ENCODE results near the gene TEAD2.

TEAD2 gene

GRCh38 chr19:49362048-49362928 is at the start of gene TEAD2:
Gene TEAD2 (minus strand): TSS chr19:49362416. CDS start chr19:49360075, 2,341 bp downstream.
- Histone ChIP-seq H3K36me3 (ENCODE audit: control insufficient read depth in 1 of 2, insufficient read depth in 2 of 2, low read length in 2 of 2) (peaks cover 0 to 4% of the 10 kb centered on the region in 2 donors), H3K4me3 (ENCODE audit: low read depth in 1 of 2, low read length in 2 of 2) (peak within 1 kb of the TSS; percentile 70 to 80), H3K27ac (ENCODE audit: low read length) (peak within 1 kb of the TSS; percentile 87), H3K9me3 (ENCODE audit: control insufficient read depth in 1 of 2, low read length in 2 of 2) (no peaks in the 10 kb centered on the region), H3K4me1 (ENCODE audit: control insufficient read depth in 1 of 2, insufficient read depth in 2 of 2, low read length in 2 of 2) (peaks cover 0 to 14% of the 10 kb centered on the region in 2 donors), H3K27me3 (ENCODE audit: low read depth, low read length) (no peaks in the 10 kb centered on the region)

- H3K27me3 ChIP-seq (ENCODE audit: low read depth, low read length): peaks cover 5% of the 10 kb centered on the region
- H3K9me3 ChIP-seq (ENCODE audit: control insufficient read depth in 1 of 2, low read length in 2 of 2): no peaks in the 10 kb centered on the region
- H3K36me3 ChIP-seq (ENCODE audit: control insufficient read depth in 1 of 2, insufficient read depth in 2 of 2, low read length in 2 of 2): no peaks in the 10 kb centered on the region
- no peak overlapping the region for H3K4me3 ChIP-seq (ENCODE audit: low read depth in 1 of 2, low read length in 2 of 2)
- H3K27ac ChIP-seq (ENCODE audit: low read length): no peak overlapping the region
- no peaks in the 10 kb centered on the region for H3K4me1 ChIP-seq (ENCODE audit: control insufficient read depth in 1 of 2, insufficient read depth in 2 of 2, low read length in 2 of 2)
Measured at GRCh38 chr19:49411681-49412326, 49.6 kb upstream of the TEAD2 start.

DNA sequence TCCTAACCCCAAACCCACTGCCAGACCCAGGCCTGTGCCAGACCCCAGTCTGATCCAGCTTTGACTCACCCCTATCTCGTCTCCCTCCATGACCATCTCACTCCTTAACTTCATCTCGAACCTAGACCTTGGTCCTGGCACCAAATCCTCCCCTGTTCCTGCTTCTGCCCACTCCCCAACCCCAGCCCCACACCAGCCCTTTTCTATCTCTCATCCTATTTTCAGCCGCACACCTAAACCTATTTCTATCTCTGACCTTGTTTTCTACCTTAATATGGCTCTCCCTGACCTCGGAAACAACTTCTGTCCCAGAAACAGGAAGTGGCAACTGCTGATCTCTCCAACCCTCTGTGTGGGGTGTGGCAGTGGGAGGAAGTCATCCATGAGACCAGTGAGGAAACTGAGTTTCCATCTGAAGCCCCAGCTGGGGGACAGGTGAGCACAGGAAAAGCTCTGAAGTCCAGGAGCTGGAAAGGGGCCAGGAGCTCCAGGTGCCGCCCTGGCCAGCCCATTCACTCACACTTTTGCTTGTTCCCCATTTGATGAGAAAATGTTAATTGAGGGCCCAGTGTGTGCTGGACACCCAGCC is 47.3 kb upstream of the TEAD2 start:
- Histone ChIP-seq H3K4me1 (ENCODE audit: control insufficient read depth in 1 of 2, insufficient read depth in 2 of 2, low read length in 2 of 2) (no peaks in the 10 kb centered on the region), H3K9me3 (ENCODE audit: control insufficient read depth in 1 of 2, low read length in 2 of 2) (no peaks in the 10 kb centered on the region), H3K27ac (ENCODE audit: low read length) (no peak overlapping the region), H3K27me3 (ENCODE audit: low read depth, low read length) (no peaks in the 10 kb centered on the region), H3K36me3 (ENCODE audit: control insufficient read depth in 1 of 2, insufficient read depth in 2 of 2, low read length in 2 of 2) (no peaks in the 10 kb centered on the region), H3K4me3 (ENCODE audit: low read depth in 1 of 2, low read length in 2 of 2) (no peak overlapping the region)

DNA sequence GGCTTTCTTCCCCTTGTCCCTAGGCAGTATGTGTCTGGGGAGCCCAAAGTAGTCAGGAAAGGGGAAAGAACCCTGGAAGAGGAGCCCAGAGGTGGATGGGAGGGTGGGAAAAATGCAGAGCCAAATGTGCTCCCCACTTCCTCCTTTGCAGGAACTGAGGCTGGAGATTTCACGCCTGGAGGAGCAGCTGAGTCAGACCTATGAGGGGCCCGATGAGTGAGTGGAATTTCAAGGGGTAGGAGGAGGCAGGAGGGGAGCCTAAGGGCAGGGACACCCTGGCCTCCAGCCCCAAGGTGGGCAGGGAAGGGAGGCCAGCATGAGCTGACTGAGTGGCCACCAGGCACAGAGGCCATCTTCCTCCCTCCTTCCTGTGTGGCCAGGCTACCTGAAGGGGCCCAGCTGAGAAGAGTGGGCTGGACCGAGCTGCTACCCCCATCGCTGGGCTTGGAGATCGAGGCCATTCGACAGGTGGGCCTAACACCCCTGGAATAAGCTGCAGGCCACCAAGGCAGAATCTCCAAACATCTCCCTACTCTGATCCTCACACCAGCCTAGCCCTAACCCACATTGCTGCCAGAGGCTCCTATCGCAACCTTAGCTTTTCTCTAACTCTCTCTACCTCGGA is 46.7 kb upstream of the TEAD2 start:
- H3K4me1 ChIP-seq (ENCODE audit: control insufficient read depth in 1 of 2, insufficient read depth in 2 of 2, low read length in 2 of 2): no peaks in the 10 kb centered on the region
- H3K27me3 ChIP-seq (ENCODE audit: low read depth, low read length): no peaks in the 10 kb centered on the region
- no peaks in the 10 kb centered on the region for H3K9me3 ChIP-seq (ENCODE audit: control insufficient read depth in 1 of 2, low read length in 2 of 2)
- no peak overlapping the region for H3K27ac ChIP-seq (ENCODE audit: low read length)
- no peak overlapping the region for H3K4me3 ChIP-seq (ENCODE audit: low read depth in 1 of 2, low read length in 2 of 2)
- no peaks in the 10 kb centered on the region for H3K36me3 ChIP-seq (ENCODE audit: control insufficient read depth in 1 of 2, insufficient read depth in 2 of 2, low read length in 2 of 2)

- no peaks in the 10 kb centered on the region for H3K27me3 ChIP-seq (ENCODE audit: low read depth, low read length)
- no peaks in the 10 kb centered on the region for H3K4me1 ChIP-seq (ENCODE audit: control insufficient read depth in 1 of 2, insufficient read depth in 2 of 2, low read length in 2 of 2)
- H3K9me3 ChIP-seq (ENCODE audit: control insufficient read depth in 1 of 2, low read length in 2 of 2): no peaks in the 10 kb centered on the region
Measured at GRCh38 chr19:49407482-49408015, 45.3 kb upstream of the TEAD2 start.

GRCh38 chr19:49407079-49407478 is 44.9 kb upstream of the TEAD2 start:
- Histone ChIP-seq H3K4me1 (ENCODE audit: control insufficient read depth in 1 of 2, insufficient read depth in 2 of 2, low read length in 2 of 2) (no peaks in the 10 kb centered on the region), H3K27me3 (ENCODE audit: low read depth, low read length) (no peaks in the 10 kb centered on the region), H3K9me3 (ENCODE audit: control insufficient read depth in 1 of 2, low read length in 2 of 2) (no peaks in the 10 kb centered on the region), H3K27ac (ENCODE audit: low read length) (no peak overlapping the region), H3K36me3 (ENCODE audit: control insufficient read depth in 1 of 2, insufficient read depth in 2 of 2, low read length in 2 of 2) (no peaks in the 10 kb centered on the region), H3K4me3 (ENCODE audit: low read depth in 1 of 2, low read length in 2 of 2) (no peak overlapping the region)

More at GRCh38 chr19:49407482-49408015, 45.3 kb upstream of the TEAD2 start:
- Histone ChIP-seq H3K27ac (ENCODE audit: low read length) (no peak overlapping the region), H3K4me3 (ENCODE audit: low read depth in 1 of 2, low read length in 2 of 2) (no peak overlapping the region), H3K36me3 (ENCODE audit: control insufficient read depth in 1 of 2, insufficient read depth in 2 of 2, low read length in 2 of 2) (no peaks in the 10 kb centered on the region)

GRCh38 chr19:49403404-49404187 is 41.4 kb upstream of the TEAD2 start:
- no peaks in the 10 kb centered on the region for H3K27me3 ChIP-seq (ENCODE audit: low read depth, low read length)
- no peaks in the 10 kb centered on the region for H3K9me3 ChIP-seq (ENCODE audit: control insufficient read depth in 1 of 2, low read length in 2 of 2)
- H3K27ac ChIP-seq (ENCODE audit: low read length): no peak overlapping the region
- no peak overlapping the region for H3K4me3 ChIP-seq (ENCODE audit: low read depth in 1 of 2, low read length in 2 of 2)
- H3K4me1 ChIP-seq (ENCODE audit: control insufficient read depth in 1 of 2, insufficient read depth in 2 of 2, low read length in 2 of 2): no peaks in the 10 kb centered on the region
- no peaks in the 10 kb centered on the region for H3K36me3 ChIP-seq (ENCODE audit: control insufficient read depth in 1 of 2, insufficient read depth in 2 of 2, low read length in 2 of 2)

GRCh38 chr19:49400029-49400428 is 37.8 kb upstream of the TEAD2 start:
- H3K4me3 ChIP-seq (ENCODE audit: low read depth in 1 of 2, low read length in 2 of 2): no peak overlapping the region
- H3K27ac ChIP-seq (ENCODE audit: low read length): no peak overlapping the region
- H3K4me1 ChIP-seq (ENCODE audit: control insufficient read depth in 1 of 2, insufficient read depth in 2 of 2, low read length in 2 of 2): no peaks in the 10 kb centered on the region
- no peaks in the 10 kb centered on the region for H3K36me3 ChIP-seq (ENCODE audit: control insufficient read depth in 1 of 2, insufficient read depth in 2 of 2, low read length in 2 of 2)
- no peaks in the 10 kb centered on the region for H3K27me3 ChIP-seq (ENCODE audit: low read depth, low read length)
- no peaks in the 10 kb centered on the region for H3K9me3 ChIP-seq (ENCODE audit: control insufficient read depth in 1 of 2, low read length in 2 of 2)

GRCh38 chr19:49398931-49399330 is 36.7 kb upstream of the TEAD2 start:
- H3K36me3 ChIP-seq (ENCODE audit: control insufficient read depth in 1 of 2, insufficient read depth in 2 of 2, low read length in 2 of 2): no peaks in the 10 kb centered on the region
- no peaks in the 10 kb centered on the region for H3K27me3 ChIP-seq (ENCODE audit: low read depth, low read length)
- H3K4me3 ChIP-seq (ENCODE audit: low read depth in 1 of 2, low read length in 2 of 2): no peak overlapping the region
- no peaks in the 10 kb centered on the region for H3K4me1 ChIP-seq (ENCODE audit: control insufficient read depth in 1 of 2, insufficient read depth in 2 of 2, low read length in 2 of 2)
- H3K27ac ChIP-seq (ENCODE audit: low read length): no peak overlapping the region
- no peaks in the 10 kb centered on the region for H3K9me3 ChIP-seq (ENCODE audit: control insufficient read depth in 1 of 2, low read length in 2 of 2)

GRCh38 chr19:49398001-49398615 is 35.9 kb upstream of the TEAD2 start:
- Histone ChIP-seq H3K4me3 (ENCODE audit: low read depth in 1 of 2, low read length in 2 of 2) (no peak overlapping the region), H3K36me3 (ENCODE audit: control insufficient read depth in 1 of 2, insufficient read depth in 2 of 2, low read length in 2 of 2) (no peaks in the 10 kb centered on the region), H3K27me3 (ENCODE audit: low read depth, low read length) (no peaks in the 10 kb centered on the region), H3K9me3 (ENCODE audit: control insufficient read depth in 1 of 2, low read length in 2 of 2) (no peaks in the 10 kb centered on the region), H3K27ac (ENCODE audit: low read length) (no peak overlapping the region), H3K4me1 (ENCODE audit: control insufficient read depth in 1 of 2, insufficient read depth in 2 of 2, low read length in 2 of 2) (no peaks in the 10 kb centered on the region)

Data from muscle layer of duodenum (tissue), 2 donors.